GM15510 (cell line): ENCODE data around the gene ORC4.

ENCODE experiments used
- POLR2A ChIP-seq: IDR thresholded peaks from 3 replicates; pipeline ENCODE4 v1.6.1; 2011; ENCODE audit warnings: borderline replicate concordance; ENCODE audit not compliant: insufficient read length; ENCODE audit errors: extremely low read depth

ORC4 gene

DNA sequence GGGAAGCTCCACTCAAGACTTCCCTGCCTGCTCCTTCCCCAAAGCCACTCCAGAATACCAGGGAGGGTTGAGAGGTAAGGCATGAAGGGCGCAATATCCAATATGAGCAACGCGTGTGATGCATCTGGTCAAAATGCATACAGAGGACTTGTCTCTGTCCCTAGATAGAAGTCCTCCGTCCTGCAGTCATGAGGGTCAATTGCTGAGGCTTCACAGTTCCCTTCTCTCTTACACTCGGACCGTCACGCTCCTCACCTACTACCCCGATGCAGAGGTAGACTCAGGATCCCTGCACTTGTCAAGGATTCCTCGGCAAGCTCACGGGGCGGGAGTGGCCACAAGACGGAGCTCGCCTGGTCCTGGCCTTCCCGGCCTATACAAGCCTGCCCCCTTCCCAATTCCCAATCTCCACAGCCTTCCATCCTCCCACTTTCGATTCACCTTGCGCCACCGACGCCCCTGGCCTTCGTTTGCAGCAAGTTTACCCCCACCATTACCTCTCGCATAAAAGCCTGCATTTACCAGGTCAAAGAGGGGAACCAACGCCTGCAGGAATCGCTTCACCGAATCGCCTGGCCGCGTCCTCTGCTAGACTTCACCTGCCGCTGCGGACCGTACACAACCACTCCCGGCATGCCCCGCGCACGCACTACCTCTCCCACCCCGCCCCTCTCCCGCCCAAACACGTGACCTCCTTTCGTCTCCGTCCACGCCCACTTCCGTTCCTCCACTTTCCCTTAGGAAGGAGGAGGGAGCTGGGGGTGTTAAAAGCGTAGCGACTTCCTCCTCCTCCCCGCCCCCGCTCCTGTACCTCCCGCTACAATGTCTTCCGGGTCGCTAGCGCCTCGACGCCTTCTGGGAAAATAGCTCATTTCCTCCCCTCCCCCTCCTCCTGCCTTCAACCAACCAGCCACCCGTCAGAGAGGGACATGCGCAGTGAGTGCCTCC is at the start of gene ORC4:
Gene ORC4 (minus strand): TSS at position 627 of the 948 bp plus-strand sequence. CDS start 44,779 bp downstream, outside the sequence.
- peak; percentile 75 for TF ChIP-seq POLR2A

- no peak for TF ChIP-seq POLR2A
Observed at GRCh38 chr2:148067801-148068200, 47.3 kb upstream of the ORC4 start.

- no peak for TF ChIP-seq POLR2A
Observed at GRCh38 chr2:148065936-148066335, 45.4 kb upstream of the ORC4 start.

DNA sequence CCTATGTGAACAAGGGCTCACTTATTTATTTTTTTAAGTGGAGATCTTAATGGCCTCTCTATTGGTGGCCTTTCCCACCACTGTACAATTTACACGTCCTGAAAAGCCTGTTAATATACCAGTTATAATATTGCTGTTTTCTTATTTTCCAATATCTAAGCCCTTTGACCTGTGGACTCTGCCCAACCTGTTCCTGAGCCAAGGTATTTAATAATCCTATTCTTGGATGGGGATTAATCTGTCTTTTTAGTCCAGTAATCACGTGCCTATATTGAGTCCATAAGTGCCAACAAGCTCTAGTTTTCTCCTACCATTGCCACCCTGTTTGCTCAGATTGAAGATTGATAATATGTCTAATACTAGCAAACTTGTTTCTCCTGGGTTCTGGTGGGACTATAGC is 43.1 kb upstream of the ORC4 start:
- no peak for TF ChIP-seq POLR2A

GRCh38 chr2:148058641-148059040 is 38.1 kb upstream of the ORC4 start:
- TF ChIP-seq POLR2A, result no peak

DNA sequence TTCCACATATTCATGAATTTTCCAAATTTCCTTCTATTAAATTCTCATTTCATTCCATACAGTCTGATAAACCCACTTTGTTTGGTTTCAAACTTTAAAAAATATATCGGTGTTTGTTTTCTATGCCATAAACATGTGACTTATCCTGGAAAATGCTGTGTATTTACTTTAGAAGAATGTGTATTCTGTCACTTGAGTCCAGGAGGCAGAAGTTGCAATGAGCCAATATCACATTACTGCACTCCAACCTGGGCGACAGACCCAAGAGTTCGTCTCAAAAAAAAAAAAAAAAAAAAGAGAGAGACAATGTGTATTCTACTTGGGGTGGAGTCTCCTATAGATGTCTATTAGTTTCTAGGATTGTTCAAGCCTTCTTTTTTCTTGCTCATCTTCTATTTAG is 32.1 kb upstream of the ORC4 start:
- no peak for TF ChIP-seq POLR2A

GRCh38 chr2:148049284-148049683 is 28.7 kb upstream of the ORC4 start:
- no peak for TF ChIP-seq POLR2A

- TF ChIP-seq POLR2A, result no peak
Observed at GRCh38 chr2:148048475-148049221, 28.1 kb upstream of the ORC4 start.

- TF ChIP-seq POLR2A, result no peak
Observed at GRCh38 chr2:148046802-148047201, 26.3 kb upstream of the ORC4 start.

DNA sequence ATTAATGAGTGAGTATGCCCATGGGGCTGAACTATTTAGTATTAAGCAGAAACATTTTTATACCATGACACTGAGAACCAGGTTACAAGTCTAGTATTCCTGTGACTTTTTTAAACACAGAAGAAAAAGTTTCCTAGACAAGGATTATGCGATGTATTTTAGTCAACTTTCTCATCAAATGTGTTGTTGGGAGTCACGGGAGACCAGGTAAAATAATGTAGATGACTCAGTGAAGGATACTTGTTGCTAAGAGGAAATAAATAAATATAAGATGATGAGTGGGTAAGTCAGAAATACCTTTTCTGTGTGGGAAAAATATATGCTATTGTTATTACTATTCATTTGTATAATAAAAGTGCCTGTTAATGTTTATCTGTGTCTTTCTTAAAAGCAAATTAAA is 23.8 kb upstream of the ORC4 start:
- TF ChIP-seq POLR2A, result no peak

- TF ChIP-seq POLR2A, result no peak
Observed at GRCh38 chr2:148042219-148042618, 21.7 kb upstream of the ORC4 start.

- no peak for TF ChIP-seq POLR2A
Observed at GRCh38 chr2:148039783-148040182, 19.2 kb upstream of the ORC4 start.

DNA sequence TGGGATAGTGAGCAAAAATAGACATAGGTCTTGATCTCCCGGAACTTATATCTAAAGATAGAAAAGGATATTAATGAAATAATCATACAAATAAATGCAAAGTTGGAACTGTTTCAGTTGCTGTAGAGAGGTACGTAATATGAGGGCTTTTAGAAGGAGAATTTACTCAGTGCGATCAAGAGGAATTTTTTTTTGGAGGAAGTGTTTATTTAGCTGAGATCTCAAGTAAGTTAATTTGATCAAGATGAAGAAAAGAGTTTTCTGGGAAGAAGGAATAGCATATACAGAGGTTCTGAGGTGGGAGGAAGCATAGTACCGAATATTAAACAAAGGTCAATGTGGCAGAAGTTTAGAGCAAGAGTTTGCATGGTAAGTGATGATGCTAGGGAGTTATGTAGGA is 11.7 kb upstream of the ORC4 start:
- TF ChIP-seq POLR2A, result no peak

GRCh38 chr2:148031152-148031551 is 10.6 kb upstream of the ORC4 start:
- TF ChIP-seq POLR2A, result no peak

GRCh38 chr2:148028781-148029180 is 8.2 kb upstream of the ORC4 start:
- no peak for TF ChIP-seq POLR2A

DNA sequence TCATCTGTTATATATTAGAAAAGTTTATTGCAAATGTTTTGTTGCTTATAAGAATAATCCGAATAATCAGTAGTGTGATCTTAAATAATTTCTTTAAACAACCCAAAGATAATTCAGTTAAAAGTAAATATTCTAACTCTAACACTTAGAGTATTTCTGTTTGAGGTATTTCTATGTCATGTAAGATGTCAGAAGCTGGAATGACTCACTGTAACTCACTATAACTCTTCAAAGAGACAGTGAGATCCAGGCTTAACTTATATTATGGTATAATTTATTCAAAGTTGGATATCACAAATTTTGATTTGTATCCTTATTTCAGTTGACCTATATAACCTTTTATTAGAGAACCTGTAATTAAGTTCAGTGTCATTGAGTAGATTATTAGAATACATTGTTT is 7.3 kb upstream of the ORC4 start:
- TF ChIP-seq POLR2A, result no peak

GRCh38 chr2:148026573-148026972 is 6.0 kb upstream of the ORC4 start:
- no peak for TF ChIP-seq POLR2A

GRCh38 chr2:148023861-148024260 is 3.3 kb upstream of the ORC4 start:
- no peak for TF ChIP-seq POLR2A
